ENCODE data around the gene CTNNA1.
A peak's percentile ranks its signal among the peaks of the same experiment; 100 is the strongest.

CTNNA1 gene

GRCh38 chr5:138870611-138871010 is 117.4 kb downstream of the CTNNA1 start:
- no peak for DNase-seq

GRCh38 chr5:138872841-138873465 is 119.7 kb downstream of the CTNNA1 start:
- DNase-seq = no peak

- DNase-seq = no peak
These were observed 120.4 kb downstream of the CTNNA1 start for GRCh38 chr5:138873466-138874221.

GRCh38 chr5:138874241-138874640 is 121.0 kb downstream of the CTNNA1 start:
- DNase-seq = no peak

GRCh38 chr5:138874771-138875551 is 121.7 kb downstream of the CTNNA1 start, which contains the start of gene LRRTM2:
TSS of gene LRRTM2 (minus strand) at chr5:138875335. CDS start at chr5:138874911, 424 bp downstream.
- DNase-seq = peak in 1 of 2 experiments; percentile 30

- DNase-seq = no peak
These were observed 122.3 kb downstream of the CTNNA1 start for GRCh38 chr5:138875552-138875875.

- no peak for DNase-seq
These were observed 122.7 kb downstream of the CTNNA1 start for GRCh38 chr5:138875946-138876345.

GRCh38 chr5:138876811-138877210 is 123.6 kb downstream of the CTNNA1 start:
- DNase-seq = no peak

- no peak for DNase-seq
These were observed 125.4 kb downstream of the CTNNA1 start for GRCh38 chr5:138878437-138879235.

- no peak for DNase-seq
These were observed 130.0 kb downstream of the CTNNA1 start for GRCh38 chr5:138883211-138883610.

- no peak for DNase-seq
These were observed 130.9 kb downstream of the CTNNA1 start for GRCh38 chr5:138884094-138884493.

GRCh38 chr5:138884554-138884953 is 131.3 kb downstream of the CTNNA1 start:
- DNase-seq = no peak

- no peak for DNase-seq
These were observed 136.8 kb downstream of the CTNNA1 start for GRCh38 chr5:138889994-138890393.

- DNase-seq = no peak
These were observed 137.4 kb downstream of the CTNNA1 start for GRCh38 chr5:138890644-138891043.

- no peak for DNase-seq
These were observed 142.7 kb downstream of the CTNNA1 start for GRCh38 chr5:138895918-138896317.

- DNase-seq = no peak
These were observed 145.1 kb downstream of the CTNNA1 start for GRCh38 chr5:138898299-138898698.

- no peak for DNase-seq
These were observed 145.5 kb downstream of the CTNNA1 start for GRCh38 chr5:138898742-138899141.

- DNase-seq = no peak
These were observed 147.2 kb downstream of the CTNNA1 start for GRCh38 chr5:138900281-138900965.

GRCh38 chr5:138901716-138902115 is 148.5 kb downstream of the CTNNA1 start:
- peak in 1 of 2 experiments; percentile 23 for DNase-seq

GRCh38 chr5:138903130-138903775 is 150.0 kb downstream of the CTNNA1 start:
- DNase-seq = no peak

GRCh38 chr5:138905541-138905940 is 152.3 kb downstream of the CTNNA1 start:
- no peak for DNase-seq

GRCh38 chr5:138909734-138910133 is 156.5 kb downstream of the CTNNA1 start:
- no peak for DNase-seq
